ENCODE data around the gene HLA-E.
"Not testable (repeated sequence)": the region's sequence is repeated elsewhere in the genome, so short reads cannot be mapped to it uniquely, and the experiment has no call there.

The HLA-E gene

DNA sequence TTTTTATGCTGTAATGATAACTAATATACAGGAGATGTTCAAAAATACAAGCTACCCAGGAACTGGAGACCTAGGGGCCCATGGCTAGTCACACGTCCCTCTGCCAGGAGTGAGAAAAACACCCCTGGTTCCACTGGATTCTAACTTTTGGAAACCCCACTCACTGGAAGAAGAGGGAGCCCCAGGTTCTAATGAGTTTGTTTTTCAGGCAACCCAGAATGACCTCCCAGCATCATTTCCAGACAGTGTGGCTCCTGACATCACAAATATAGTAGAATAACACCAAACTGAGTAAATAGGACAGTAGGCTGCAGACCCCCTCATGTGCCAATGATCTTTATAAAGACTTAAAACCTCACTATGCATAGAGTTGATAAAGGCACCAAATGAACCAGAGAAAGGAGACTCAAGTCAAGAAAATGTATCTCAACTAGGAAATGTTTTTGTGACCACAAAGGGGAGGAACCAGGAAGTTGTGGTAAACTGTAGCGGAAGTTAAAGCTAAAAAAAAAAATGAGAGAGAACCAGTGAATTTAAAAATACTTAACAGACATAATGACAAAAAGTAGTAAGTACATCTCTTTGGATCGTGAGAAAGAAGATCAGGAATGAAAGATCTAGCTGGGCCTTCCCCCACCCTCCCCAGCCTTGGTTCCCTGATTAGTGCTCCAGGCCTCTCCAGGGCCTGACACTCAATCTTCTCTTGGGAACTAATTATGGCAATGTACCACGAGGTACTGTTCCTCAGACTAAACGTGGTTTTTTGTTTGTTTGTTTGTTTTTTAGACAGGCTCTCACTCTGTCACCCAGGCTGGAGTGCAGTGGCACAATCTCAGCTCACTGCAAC, 19.8 kb downstream of the HLA-E start:
- DNase-seq = no peak

DNA sequence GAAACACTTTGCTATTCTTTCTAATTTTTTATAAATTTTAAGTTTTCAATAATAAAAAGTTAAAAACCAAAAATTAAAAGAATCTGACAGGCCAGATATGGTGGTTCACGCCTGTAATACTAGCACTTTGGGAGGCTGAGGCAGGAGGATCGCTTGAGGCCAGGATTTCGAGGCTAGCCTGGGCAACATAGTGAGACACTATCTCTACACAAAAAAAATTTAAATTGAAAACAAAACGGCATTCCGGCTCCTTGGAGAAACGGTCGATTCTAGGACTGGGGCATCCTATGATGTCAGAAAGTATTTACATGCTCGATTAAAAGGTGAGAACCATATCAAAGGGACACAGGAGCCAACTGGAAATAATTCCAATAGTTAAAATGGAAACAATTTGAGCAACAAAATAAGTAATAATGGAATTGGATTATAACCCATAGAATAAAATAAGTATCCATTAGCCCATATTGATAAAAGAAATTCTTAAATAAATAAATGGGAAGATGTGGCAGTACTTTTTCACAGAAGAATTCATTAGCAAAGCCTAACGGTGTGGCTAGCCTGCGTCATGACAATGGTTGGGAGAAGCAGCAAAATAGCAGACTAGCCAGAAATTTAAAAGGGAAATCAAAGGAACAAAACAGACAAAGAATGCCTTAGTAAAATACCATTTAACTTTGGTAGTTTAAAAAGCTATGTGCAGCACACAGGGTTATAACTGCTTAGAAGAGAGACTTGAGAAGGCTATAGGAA, 21.3 kb downstream of the HLA-E start:
- no peak for DNase-seq

DNA sequence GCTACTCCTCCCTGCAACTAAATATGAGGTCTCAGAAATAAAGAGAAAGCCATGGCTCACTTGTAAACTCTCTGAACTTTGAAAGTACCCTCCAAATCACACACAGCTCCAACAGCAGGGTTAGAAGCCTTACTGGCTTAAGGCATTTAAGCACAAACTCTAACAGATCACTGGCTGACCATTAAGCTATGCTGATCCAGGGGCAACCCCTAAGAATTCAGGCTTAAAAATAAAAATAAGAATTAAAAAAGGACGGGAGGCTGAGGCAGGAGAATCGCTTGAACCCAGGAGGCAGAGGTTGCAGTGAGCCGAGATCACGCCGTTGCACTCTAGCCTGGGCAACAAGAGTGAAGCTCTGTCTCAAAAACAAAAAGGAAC, 21.8 kb downstream of the HLA-E start:
- no peak for DNase-seq

DNA sequence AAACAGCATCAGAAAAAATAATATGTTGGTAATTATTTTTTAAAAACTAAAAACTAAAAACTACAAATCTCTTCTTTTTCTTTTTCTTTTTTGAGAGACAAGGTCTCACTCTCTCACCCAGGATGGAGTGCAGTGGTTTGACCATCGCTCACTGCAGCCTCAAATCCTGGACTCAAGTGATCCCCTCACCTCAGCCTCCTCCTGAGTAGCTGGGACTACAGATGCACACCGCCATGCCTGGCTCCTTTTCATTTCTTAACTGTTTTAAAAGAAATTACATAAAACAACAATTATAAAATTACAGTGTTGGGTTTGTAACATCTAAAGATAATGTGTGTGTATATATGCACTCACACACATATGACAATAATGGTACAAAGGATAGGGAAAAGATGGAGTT, 24.1 kb downstream of the HLA-E start:
- no peak for DNase-seq

DNA sequence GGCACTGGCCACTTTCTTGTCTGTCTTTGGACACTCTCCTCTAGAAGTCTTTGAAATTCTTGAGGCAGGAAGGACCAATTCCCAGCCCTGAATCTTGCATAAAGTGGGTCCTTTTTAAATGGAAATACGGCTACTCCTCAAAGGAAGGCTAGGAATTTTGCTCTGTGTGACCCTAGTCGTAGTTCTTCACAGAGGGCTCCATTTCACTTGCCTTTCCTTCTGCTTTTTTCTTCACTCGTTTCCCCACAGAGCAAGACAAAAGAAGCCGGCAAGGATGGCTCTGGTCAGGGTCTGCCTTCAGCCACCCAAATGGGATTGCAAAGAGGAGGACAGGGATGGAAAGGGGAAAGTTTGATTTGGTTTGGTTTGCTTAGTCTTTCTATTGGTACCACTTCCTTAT, 25.8 kb downstream of the HLA-E start:
- DNase-seq = no peak

DNA sequence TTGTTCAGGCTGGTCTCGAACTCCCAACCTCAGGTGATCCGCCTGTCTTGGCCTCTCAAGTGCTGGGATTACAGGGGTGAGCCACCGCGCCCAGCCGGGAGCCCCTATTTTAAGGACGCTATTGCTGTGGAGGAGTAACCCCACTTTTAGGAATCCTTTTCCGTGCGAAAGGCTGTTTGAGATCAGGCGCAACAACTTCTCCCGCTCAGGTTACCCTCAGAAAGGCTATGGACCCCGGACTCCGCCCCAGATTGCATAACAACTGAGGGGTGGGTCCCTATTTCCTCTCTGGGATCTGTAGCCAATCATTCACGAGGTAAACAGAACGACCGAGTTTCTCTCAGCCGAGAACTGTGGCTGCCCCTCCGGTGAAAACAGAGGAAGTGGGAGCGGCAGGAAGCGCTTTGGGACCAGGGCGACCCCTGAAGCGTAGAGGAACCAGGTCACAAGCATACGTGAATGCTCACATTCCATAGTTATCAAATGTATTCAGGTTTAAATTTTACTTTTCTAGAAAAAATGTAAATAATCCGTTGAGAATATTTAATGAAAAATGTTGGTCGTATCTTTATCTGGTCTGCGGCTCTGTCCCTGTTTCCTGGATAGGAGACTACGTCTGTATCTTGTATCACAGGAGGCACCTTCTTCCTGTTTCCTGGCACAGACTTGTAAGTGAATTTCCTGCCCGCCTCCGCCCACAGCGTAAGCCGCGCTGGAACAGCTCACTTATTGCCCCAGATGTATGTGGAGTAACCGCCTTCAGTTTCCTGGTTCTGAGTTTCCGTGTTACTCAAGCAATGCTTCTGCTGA, 26.8 kb downstream of the HLA-E start:
- peak; percentile 71 for DNase-seq

DNA sequence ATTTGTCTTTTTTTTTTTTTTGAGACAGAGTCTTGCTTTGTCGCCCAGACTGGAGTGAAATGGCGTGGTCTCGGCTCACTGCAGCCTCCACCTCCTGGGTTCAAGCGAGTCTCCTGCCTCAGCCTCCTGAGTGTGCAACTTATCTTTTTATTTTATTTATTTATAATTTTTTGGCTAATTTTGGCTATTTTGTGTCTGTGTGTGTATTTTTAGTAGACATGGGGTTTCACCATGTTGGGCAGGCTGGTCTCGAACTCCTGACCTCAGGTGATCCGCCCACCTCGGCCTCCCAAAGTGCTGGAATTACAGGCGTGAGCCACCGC, 27.4 kb downstream of the HLA-E start:
- DNase-seq = not testable (repeated sequence)

DNA sequence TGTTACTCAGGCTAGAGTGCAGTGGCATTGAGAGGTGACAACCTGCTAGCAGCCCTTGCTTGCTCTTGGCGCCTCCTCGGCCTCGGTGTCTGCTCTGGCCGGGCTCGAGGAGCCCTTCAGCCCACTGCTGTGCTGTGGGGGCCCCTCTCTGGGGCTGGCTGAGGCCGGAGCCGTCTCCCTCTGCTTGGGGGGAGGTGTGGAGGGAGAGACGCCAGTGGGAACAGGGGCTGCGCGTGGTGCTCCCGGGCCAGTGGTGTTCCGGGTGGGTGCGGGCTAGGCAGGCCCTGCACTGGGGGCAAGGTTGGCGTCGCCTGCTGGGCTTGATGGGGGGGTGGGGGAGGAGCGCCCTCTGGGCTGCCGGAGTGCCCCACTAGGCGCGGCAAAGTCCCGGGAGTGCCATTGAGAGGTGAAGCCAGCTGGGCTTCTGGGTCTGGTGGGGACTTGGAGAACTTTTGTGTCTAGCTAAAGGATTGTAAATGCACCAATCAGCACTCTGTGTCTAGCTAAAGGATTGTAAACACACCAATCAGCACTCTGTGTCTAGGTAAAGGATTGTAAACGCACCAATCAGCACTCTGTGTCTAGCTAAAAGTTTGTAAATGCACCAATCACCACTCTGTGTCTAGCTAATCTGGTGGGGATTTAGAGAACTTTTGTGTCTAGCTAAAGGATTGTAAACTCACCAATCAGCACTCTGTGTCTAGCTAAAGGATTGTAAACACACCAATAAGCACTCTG, 28.6 kb downstream of the HLA-E start:
- not testable (repeated sequence) for DNase-seq

DNA sequence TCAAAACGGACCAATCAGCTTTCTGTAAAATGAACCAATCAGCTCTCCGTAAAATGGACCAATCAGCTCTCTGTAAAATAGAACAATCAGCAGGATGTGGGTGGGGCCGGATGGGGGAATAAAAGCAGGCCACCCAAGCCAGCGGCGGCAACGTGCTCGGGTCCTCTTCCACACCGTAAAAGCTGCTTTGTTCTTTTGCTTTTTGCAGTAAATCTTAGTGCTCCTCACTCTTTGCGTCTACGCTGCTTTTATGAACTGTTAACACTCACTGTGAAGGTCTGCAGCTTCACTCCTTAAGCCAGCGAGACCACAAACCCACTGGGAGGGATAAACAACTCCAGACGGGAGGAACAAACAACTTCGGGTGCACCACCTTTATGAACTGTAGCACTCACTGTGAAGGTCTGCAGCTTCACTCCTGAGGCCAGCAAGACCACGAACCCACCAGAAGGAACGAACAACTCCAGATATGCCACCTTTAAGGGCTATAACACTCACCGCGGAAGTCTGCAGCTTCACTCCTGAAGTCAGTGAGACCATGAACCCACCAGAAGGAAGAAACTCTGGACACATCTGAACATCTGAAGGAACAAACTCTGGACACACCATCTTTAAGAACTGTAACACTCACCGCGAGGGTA, 29.3 kb downstream of the HLA-E start:
- not testable (repeated sequence) for DNase-seq

DNA sequence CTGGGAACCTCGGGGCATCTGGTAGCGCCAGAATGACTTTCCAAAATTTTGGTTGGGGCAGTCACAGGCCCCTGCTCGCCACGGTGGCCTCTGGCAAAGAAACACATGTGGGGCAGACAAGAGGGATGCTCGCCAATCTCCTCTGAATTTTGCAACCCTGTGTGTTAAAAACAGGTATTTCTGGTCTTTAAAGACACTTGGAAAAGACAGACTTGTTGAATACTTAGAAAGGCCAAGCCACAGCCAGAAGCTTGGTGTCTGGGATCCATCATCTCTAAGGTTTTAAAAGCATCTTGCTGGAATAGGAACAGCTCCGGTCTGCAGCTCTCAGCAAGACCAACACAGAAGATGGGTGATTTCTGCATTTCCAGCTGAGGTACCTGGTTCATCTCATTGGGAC, 31.2 kb downstream of the HLA-E start:
- no peak for DNase-seq

DNA sequence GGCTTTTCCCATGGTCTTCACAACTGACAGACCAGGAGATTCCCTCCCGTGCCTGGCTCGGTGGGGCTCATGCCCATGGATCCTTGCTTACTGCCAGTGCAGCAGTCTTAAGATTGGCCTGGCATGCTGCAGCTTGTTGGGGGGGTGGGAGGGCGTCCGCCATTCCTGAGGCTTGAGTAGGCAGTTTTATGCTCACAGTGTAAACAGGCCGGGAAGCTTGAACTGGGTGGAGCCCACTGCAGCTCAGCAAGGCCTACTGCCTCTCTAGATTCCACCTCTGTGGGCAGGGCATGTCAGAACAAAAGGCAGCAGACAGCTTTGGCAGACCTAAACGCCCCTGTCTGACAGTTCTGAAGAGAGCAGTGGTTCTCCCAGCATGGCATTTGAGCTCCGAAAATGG, 31.8 kb downstream of the HLA-E start:
- DNase-seq = not testable (repeated sequence)

DNA sequence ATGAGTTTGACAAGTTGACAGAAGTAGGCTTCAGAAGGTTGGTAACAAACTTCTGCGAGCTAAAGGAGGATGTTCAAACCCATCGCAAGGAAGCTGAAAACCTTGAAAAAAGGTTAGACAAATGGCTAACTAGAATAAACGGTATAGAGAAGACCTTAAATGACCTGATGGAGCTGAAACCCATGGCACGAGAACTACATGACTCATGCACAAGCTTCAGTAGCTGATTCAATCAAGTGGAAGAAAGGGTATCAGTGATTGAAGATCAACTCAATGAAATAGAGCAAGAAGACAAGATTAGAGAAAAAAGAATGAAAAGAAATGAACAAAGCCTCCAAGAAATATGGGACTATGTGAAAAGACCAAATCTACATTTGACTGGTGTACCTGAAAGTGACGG, 32.6 kb downstream of the HLA-E start:
- not testable (repeated sequence) for DNase-seq

DNA sequence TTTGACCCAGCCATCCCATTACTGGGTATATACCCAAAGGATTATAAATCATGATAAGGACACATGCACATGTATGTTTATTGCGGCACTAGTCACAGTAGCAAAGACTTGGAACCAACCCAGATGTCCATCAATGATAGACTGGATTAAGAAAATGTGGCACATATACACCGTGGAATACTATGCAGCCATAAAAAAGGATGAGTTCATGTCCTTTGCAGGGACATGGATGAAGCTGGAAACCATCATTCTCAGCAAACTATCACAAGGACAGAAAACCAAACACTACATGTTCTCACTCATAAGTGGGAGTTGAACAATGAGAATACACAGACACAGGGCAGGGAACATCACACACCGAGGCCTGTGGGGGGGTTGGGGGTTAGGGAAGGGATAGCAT, 37.1 kb downstream of the HLA-E start:
- DNase-seq = not testable (repeated sequence)

DNA sequence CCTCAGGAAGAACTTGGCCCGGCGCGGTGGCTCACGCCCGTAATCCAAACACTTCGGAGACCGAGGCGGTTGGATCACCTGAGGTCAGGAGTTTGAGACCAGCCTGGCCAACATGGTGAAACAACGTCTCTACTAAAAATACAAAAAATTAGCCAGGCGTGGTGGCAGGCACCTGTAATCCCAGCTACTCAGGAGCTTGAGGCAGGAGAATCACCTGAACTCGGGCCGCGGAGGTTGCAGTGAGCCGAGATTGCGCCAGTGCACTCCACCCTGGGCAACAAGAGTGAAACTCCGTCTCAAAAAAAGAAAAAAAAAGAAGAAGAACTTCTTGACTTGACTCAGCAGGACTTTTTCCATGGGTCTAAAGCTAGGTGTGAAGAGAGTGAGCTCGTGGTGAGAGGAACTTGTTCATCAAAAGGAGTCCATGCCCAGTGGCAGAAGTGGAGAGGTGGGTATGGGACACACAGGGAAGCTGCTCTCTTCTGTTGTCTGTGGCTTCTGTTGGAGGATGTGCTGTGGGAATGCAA, 40.1 kb downstream of the HLA-E start:
- DNase-seq = not testable (repeated sequence)

DNA sequence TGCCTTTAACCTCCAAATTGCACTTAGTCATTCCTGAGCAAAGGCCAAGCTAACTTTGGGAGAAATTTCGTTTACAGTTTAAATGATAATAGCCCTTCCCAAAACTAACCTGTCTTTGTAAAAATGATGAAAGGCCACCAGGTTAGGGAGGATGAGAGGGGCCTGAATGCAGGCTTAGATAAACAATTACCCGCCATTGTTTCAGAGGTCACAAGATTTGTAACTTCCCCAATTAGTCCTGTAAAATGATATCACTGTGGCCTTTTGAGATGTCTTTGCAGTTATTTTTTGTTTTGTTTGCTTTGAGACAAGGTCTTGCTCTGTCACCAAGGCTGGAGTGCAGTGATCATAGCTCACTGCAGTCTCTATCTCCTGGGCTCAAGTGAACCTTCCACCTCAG, 40.7 kb downstream of the HLA-E start:
- DNase-seq = no peak

DNA sequence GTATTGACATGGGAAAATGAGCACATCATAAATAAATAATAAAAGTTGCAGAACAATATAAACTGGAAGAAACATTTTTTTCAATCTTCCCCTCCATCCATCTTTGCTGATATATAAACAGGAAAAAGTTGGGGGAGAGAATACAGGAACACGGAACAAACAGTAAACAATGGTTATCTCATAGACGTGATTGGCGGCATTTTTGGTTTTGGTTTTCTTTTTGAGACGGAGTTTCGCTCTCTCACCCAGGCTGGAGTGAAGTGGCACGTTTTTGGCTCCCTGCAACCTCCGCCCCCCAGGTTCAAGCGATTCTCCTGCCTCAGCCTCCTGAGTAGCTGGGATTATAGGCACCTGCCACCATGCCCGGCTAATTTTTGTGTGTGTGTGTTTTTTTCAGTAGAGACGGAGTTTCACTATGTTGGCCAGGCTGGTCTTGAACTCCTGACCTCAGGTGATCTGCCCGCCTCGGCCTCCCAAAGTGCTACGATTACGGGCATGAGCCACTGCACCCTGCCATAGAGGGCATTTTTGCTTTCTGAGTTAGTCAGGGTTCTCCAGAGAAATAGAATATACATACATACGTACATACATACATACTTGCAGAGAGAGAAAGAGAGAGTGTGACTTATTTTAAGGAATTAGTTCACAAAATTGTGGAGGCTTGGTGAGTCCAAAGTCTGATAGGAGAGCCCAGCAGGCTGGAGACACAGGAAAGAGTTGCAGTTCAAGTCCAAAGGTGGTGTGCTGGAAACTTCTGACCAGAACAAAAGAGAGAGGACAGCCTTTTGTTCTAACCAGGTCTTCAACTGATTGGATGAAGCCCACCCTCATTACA, 44.4 kb downstream of the HLA-E start:
- DNase-seq = no peak

DNA sequence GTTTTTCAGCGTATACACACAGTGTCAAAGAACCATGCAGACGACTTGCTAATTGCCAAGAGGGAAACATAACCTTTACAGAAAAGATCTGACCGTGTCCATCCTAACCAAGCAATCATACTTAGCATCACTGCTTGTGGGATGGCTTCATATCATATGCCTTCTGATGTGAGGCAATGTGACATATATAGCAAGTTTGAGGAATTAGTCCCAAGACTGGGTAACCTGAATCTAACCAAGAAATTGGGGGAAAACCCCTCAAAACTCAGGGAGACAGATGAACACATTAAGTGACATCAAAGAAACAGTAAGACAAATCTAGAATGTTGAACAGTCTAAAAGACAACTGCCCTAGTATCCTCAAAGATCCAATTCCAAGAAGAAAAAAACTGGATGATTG, 48.6 kb downstream of the HLA-E start:
- DNase-seq = no peak

DNA sequence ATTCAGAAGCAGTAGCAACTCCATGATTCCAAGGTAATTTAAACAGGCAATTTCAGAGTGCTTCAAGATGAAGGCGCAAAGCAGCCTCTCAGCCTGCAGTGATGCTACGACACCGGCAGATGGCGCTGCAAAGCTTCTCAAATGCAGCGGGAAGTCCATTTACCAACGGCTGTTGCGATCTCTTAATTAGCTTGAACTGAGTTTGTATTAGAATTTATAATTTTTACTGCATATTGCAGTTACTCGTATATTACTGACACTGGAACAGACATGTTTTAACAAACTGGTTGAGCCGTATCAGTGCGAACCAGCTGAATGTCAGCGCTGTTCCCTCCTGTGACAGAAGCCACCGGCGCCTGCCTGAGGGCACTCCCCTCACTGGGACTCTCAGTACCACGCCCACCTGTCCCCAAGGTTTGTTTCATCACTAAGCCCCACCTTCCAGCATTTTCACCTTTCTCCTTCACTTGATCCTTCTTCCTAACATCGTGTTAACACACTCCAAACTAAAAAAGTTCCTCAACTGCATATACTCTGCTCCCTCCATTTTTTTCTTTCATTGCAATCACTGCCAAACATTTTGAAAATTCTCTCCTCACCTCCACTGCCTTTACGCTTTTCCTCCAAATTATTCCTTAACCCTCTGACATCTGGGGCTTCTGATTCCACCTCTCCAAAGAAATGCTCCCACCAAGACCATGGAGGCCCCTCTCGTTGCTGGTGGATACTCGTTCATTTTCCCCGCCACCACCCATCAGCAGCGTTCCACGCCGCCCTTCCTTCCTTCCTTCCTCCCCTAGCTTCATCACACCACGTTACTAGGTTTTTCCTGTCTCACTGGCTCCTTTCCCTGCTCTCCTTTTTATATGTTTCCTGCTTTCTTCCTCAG, 52.5 kb downstream of the HLA-E start:
- peak; percentile 69 for DNase-seq

DNA sequence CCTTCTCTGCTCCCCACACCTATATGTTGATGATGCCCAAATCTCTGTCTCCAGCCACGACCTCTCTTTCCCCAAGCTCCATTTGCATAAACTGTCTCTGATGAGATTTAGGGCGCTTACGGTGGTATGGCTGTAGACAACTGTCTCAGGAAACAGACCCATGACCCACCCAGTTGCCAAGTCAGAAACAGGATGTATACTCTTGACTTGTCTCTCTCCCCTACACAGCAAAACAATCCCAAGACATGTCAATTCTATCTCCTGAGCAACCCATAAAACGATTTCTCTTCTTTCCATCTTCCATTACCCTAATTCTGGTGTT, 53.1 kb downstream of the HLA-E start:
- no peak for DNase-seq

DNA sequence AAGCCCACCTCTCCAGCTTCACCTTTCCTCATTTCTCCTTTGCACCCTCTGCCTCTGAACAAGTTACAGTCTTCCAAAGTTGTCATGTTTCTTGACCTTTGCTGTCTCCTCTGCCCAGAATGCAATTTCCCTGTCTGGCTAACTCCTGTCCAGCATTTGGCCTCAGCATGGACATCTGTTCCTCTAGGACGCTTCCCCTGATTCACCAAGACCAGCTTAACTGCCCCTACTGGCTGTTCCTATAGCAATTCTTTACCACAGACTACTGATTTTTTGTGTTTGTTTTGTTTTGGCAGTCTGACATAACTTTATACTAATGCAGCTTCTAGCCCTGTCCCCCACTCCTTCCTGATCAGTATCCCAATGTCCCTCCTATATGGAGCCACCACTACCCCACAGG, 53.6 kb downstream of the HLA-E start:
- no peak for DNase-seq

Data from NCI-H1436 (cell line).